ENCODE measurements around the gene TNPO1.

Gene TNPO1

DNA sequence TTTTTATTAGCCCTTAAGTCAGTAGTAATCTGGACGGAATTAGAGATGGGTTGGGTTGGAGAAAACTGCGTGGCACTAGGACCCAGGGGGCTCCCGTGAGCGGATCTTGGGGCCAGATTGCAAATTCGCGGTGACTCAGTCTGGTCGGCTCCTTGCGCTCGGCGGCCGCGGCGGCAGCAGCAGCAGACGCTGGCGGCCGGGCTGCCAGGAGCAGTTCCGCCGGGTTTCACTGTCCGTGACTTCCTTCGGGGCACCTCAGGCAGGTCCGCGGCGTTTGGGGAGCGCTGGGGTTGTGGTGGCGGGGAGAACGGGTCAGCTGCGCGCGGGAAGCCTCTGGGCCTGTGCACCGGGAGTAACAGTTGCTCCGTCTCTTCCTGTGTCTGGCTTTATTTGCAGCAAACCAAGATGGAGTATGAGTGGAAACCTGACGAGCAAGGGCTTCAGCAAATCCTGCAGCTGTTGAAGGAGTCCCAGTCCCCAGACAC is 31.6 kb downstream of the TNPO1 start:
- TF ChIP-seq JUND (IDR thresholded peaks at IDR 0.05; ENCODE audit: low read depth) = peak; percentile 48; the same call in 1 of the 2 replicates
- DNase-seq (ENCODE audit: low read depth in 1 of 2, low spot score in 1 of 2) = peak; percentile 43 to 89
- in situ Hi-C loops (cut with HindIII; ENCODE audit: low pct_unique_long_range_greater_than_20kb, low sequenced_read_pairs) = no loop called here

DNA sequence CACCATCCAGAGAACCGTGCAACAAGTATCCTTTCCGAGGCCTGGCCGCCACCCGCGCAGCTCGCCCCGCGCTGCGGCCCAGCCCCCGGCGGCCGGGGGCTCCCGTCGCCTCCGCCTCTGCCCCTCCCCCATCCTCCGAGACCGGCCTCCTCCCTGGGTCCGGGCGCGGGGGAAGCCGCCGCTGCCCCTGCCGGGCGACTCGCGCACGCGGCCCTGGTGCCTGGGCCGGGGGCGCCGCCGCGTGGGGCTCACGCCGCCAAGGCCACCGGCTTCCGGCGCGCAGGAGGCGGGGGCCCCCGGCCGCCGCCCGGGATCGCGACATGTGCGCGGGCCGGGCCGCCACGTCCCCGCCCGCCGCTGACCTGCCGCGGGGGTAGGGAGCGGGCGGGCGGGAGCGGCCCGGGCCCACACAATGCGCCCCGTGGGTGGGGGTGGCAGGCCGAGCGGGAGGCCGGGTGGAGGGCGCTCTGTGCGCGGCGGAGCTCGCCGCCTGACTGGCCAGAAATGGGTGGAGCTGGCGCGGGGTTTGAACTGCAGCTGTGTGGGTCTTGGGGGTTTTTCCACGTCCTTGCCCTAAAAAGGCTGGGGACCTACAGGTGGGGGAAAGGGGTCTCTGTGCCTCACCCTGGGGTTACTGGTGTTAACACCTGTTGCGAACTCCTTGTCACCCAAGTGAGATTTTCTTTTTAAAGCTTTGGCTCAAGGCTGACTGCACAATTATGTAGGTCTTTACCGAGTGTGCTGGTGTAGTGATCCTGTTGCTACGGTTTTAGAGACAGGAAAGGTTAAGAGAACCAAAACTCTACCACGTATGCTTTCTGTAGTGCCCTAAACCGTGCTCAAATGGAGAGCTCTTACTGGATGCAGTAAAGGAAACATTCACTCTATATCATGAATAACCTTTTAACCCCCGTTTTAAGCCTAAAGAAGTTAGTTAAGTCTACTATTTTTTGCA is 32.3 kb downstream of the TNPO1 start:
- TF ChIP-seq JUND (IDR thresholded peaks at IDR 0.05; ENCODE audit: low read depth) = no peak
- DNase-seq (ENCODE audit: low read depth in 1 of 2, low spot score in 1 of 2) = peak; percentile 28 to 47
- in situ Hi-C loops (cut with HindIII; ENCODE audit: low pct_unique_long_range_greater_than_20kb, low sequenced_read_pairs) = no loop called here

DNA sequence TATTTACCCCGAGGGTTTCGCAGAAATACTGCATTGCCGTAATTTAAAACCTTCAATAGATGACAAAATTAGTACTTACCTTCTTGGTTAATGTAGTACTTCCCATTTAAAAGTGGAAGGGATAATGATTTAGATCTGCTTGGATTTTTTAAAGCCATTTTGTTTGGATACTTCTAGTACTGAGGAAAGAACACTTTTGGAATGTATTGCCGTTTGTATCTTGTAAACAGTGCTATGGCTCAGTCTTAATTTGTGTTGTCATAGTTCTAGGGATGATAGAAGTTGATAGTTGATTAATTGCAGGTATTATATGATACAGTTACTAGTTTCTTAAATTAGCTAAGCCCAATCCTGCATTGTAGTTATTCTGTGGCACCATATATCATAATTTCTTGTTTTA is 33.1 kb downstream of the TNPO1 start:
- TF ChIP-seq JUND (IDR thresholded peaks at IDR 0.05; ENCODE audit: low read depth) = no peak
- in situ Hi-C loops (cut with HindIII; ENCODE audit: low pct_unique_long_range_greater_than_20kb, low sequenced_read_pairs) = no loop called here
- DNase-seq (ENCODE audit: low read depth in 1 of 2, low spot score in 1 of 2) = no peak

DNA sequence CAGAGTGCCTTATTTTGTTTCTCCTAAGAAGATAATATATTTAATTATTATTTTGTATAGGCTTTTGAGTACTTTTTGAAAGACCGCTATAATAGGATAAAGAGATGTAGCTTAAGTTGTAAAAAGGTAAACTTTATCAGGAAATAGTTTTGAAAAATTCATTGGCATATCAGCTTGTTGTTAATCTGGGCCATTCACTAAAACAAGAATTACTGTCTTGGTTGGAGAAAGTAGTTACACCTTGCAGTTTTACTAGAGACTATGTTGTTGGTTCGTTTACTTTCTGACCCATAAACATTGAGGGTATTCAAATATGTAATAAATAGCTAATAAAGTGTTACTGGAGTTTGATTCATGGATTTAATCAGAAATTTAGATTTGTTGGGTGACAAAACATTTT is 33.7 kb downstream of the TNPO1 start:
- TF ChIP-seq JUND (IDR thresholded peaks at IDR 0.05; ENCODE audit: low read depth) = no peak
- DNase-seq (ENCODE audit: low read depth in 1 of 2, low spot score in 1 of 2) = no peak
- in situ Hi-C loops (cut with HindIII; ENCODE audit: low pct_unique_long_range_greater_than_20kb, low sequenced_read_pairs) = no loop called here

DNA sequence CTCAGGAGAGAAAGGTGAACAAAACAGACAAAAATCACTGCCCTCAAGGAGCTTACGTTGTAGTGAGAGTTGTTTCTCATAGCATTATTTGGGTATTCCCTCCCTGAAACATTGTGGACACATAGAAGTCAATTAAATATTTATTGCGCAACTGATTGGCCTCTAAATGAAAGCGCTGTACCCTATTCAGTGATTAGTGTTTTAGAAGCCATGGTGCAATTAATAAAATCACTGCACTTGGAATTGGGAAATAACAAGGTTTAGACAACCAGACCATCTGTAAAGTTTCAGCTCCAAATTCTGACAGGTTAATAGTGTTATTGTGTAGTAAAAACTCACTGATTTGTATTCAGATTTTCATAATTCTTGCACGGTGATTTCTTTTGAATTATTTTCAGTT is 35.9 kb downstream of the TNPO1 start:
- no peak for DNase-seq (ENCODE audit: low read depth in 1 of 2, low spot score in 1 of 2)
- no peak for TF ChIP-seq JUND (IDR thresholded peaks at IDR 0.05; ENCODE audit: low read depth)
- in situ Hi-C loops (cut with HindIII; ENCODE audit: low pct_unique_long_range_greater_than_20kb, low sequenced_read_pairs) = no loop called here

DNA sequence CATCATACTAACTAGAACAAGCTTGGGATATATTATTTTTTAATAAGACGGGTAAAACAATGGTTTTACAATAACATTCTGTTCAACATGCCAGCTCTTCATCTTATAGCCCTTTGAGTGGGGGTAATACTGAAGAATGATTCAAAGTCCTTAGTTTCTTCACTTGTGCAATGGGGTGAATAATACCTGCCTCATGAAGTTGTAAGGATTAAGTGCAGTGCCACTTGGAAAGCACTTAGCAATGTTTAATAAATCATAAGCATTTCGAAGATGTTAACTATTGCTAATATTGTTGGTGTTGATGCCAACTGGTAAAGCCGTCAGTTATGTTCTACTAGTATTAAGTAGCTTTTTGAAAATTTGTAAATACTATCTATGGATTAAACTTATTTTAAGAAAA is 38.0 kb downstream of the TNPO1 start:
- no peak for DNase-seq (ENCODE audit: low read depth in 1 of 2, low spot score in 1 of 2)
- in situ Hi-C loops (cut with HindIII; ENCODE audit: low pct_unique_long_range_greater_than_20kb, low sequenced_read_pairs) = no loop called here
- no peak for TF ChIP-seq JUND (IDR thresholded peaks at IDR 0.05; ENCODE audit: low read depth)

DNA sequence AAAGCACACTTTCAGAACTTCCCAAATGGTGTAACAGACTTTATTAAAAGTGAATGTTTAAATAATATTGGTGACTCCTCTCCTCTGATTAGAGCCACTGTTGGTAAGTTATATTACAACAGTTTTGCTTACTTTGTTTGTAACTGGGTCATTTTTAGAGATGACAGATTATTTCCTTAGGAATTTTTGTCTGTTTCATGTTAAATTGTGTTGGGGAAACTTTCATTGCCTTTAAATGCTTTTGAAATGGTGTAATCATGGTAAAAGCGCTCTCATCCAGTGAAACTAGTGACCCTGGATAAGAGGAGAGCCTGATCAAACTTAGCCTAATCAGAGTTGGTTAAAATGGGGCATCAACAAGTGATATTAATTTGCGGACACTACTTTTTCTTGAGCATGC is 39.4 kb downstream of the TNPO1 start:
- in situ Hi-C loops (cut with HindIII; ENCODE audit: low pct_unique_long_range_greater_than_20kb, low sequenced_read_pairs) = no loop called here
- DNase-seq (ENCODE audit: low read depth in 1 of 2, low spot score in 1 of 2) = no peak
- no peak for TF ChIP-seq JUND (IDR thresholded peaks at IDR 0.05; ENCODE audit: low read depth)

DNA sequence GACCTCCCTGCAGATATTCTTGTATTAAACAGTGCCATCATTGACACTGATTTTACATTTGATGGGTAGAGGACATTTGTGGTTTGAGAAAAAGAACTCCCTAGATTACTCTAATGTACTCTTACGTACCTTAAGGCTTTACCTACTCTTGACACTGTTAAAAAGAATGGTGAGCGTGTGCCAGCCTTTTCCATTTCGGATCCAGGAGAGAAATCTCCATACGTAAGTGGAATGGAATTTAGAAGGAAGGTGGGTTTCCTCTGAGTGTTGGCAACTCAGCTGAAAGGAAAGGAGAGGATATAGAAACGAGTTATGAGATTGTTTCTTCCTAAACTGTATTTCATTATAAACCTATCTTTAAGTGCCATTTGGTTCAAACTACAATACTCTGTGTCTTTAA is 40.9 kb downstream of the TNPO1 start:
- TF ChIP-seq JUND (IDR thresholded peaks at IDR 0.05; ENCODE audit: low read depth) = no peak
- in situ Hi-C loops (cut with HindIII; ENCODE audit: low pct_unique_long_range_greater_than_20kb, low sequenced_read_pairs) = no loop called here
- DNase-seq (ENCODE audit: low read depth in 1 of 2, low spot score in 1 of 2) = no peak

DNA sequence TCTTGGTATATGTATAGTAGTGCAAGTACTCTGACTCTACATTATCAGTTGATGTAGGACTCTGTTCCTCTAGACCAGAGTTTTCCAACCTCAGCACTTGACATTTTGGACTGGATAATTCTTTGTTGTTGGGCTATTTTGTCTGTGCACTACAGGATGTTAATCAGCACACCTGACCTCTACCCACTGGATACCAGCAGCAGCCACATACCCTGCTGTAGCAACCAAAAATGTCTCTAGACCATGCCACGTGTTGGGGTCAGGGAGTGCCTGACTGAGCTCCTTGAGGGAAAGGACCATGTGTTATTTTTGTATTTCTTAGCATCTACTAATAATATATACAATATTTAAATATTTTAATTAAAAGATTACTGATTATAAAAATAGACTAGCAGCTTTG is 42.7 kb downstream of the TNPO1 start:
- no peak for DNase-seq (ENCODE audit: low read depth in 1 of 2, low spot score in 1 of 2)
- in situ Hi-C loops (cut with HindIII; ENCODE audit: low pct_unique_long_range_greater_than_20kb, low sequenced_read_pairs) = no loop called here
- TF ChIP-seq JUND (IDR thresholded peaks at IDR 0.05; ENCODE audit: low read depth) = no peak

DNA sequence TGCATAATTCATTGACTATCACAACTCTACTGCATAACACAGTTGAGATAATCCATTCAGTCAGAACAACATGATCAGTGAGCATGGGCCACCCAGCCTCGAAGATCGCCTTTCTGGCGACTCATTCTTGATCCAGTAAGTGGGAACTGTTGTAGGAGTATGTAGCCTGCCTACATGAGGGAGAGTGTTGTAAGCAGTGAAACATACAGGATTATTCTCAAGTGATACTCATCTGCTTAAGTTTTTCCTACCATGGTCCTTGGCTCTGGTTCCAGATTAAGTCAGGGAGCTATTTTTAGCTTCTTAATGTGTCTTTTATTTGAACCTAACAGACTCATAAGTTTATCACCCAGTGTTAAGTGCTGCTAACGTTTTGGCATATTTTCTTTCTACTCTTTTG is 44.0 kb downstream of the TNPO1 start:
- no peak for TF ChIP-seq JUND (IDR thresholded peaks at IDR 0.05; ENCODE audit: low read depth)
- in situ Hi-C loops (cut with HindIII; ENCODE audit: low pct_unique_long_range_greater_than_20kb, low sequenced_read_pairs) = no loop called here
- no peak for DNase-seq (ENCODE audit: low read depth in 1 of 2, low spot score in 1 of 2)

DNA sequence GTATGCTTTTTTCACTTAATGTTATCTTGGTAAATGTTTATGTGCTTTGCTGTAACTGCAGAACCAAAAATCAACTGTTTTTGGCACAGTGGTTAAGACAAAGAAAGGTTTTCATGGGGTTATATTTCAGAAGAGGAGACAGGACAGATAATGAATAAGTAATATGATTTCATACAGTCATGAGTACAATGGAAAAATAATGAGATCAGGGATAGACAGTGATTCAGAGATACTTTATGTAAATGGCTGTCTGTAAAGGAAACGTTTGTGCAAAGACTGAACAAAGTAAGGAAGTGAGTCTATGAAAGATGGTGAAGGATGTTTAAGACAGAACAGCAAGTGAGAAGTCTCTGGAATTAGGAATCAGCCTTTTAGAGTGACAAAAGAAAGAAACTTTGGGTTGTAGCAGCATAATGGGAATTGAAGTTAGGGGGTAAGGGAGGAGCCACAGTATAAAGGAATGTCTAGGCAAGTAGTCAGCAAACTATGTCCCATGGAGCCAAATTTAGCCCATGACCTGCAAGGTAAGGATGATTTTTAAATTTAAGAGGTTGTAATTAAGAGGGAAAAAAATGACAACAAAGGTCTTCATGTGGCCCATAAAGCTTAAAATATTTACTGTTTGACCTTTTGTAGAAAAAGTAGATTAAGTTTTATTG is 55.0 kb downstream of the TNPO1 start:
- in situ Hi-C loops (cut with HindIII; ENCODE audit: low pct_unique_long_range_greater_than_20kb, low sequenced_read_pairs) = no loop called here
- no peak for DNase-seq (ENCODE audit: low read depth in 1 of 2, low spot score in 1 of 2)
- TF ChIP-seq JUND (IDR thresholded peaks at IDR 0.05; ENCODE audit: low read depth) = no peak

DNA sequence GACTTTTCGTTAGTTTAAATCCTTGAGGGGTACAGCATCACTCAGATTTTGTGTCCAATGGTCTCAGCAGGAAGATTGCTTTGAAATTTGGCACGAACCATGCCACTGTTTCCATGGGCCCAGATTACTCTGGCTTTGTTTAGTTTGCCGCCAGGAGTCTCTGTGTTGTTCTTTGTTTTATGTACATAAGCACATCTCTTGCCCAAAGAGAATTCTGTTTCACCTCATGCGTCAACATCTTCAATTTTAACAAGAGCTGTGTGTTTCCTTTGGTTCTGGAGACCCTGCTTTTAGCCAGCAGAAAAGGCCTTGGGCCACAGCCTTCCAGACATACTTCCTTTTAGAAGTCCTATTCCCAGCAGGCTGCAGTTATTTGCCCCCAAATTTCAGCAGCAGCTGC is 62.4 kb downstream of the TNPO1 start:
- peak in 1 of 2 experiments; percentile 42 for DNase-seq (ENCODE audit: low read depth in 1 of 2, low spot score in 1 of 2)
- in situ Hi-C loops (cut with HindIII; ENCODE audit: low pct_unique_long_range_greater_than_20kb, low sequenced_read_pairs) = no loop called here
- no peak for TF ChIP-seq JUND (IDR thresholded peaks at IDR 0.05; ENCODE audit: low read depth)

DNA sequence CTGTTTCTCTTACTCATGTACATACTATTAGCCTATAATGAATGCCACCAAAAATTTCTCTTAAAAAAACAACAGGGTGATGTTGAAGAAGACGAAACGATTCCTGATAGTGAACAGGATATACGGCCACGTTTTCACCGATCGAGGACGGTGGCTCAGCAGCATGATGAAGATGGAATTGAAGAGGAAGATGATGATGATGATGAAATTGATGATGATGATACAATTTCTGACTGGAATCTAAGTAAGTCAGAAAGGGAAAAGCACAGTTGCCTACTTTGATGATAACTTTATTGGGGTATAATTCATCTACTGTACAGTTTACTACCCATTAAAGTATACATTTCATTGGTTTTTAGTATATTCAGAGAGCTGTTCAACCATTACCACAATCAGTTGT is 66.5 kb downstream of the TNPO1 start:
- in situ Hi-C loops (cut with HindIII; ENCODE audit: low pct_unique_long_range_greater_than_20kb, low sequenced_read_pairs) = no loop called here
- TF ChIP-seq JUND (IDR thresholded peaks at IDR 0.05; ENCODE audit: low read depth) = no peak
- DNase-seq (ENCODE audit: low read depth in 1 of 2, low spot score in 1 of 2) = no peak
